MM.1S (cell line): Measurements from ENCODE around the gene CGRRF1.

Experiments
- DNase-seq: peaks from one replicate; pipeline ENCODE4 v3.0.0-alpha.2; 2015
- H2AFZ ChIP-seq: fragments of 300-600 bp; sonication (generic); 2 replicates; pipeline ENCODE4 v1.6.0; 2016; ENCODE audit warnings: antibody characterized with exemption, low read length
- H3F3A ChIP-seq: fragments of 300-600 bp; sonication (generic); 2 replicates; pipeline ENCODE4 v1.6.1; 2016; ENCODE audit warnings: mild to moderate bottlenecking, antibody characterized with exemption, low read length, moderate library complexity, mixed read lengths; ENCODE audit not compliant: insufficient read depth
- H3K27ac ChIP-seq: fragments of 300-600 bp; sonication (generic); 2 replicates; pipeline ENCODE4 v1.5.1; 2016; ENCODE audit warnings: mild to moderate bottlenecking, low read length
- H3K27me3 ChIP-seq: fragments of 300-600 bp; sonication (generic); replicated peaks from 2 replicates; pipeline ENCODE4 v1.6.0; 2016; ENCODE audit warnings: low read length; ENCODE audit not compliant: insufficient read depth
- H3K36me3 ChIP-seq: fragments of 300-600 bp; sonication (generic); replicated peaks from 2 replicates; pipeline ENCODE4 v1.6.1; 2016; ENCODE audit warnings: mild to moderate bottlenecking, low read length, mixed read lengths; ENCODE audit not compliant: insufficient read depth
- H3K4me1 ChIP-seq: fragments of 300-600 bp; sonication (generic); 2 replicates; pipeline ENCODE4 v1.6.1; 2016; ENCODE audit warnings: low read length, mixed read lengths
- H3K4me2 ChIP-seq: fragments of 300-600 bp; sonication (generic); 2 replicates; pipeline ENCODE4 v1.6.0; 2016; ENCODE audit warnings: low read depth, low read length
- H3K4me3 ChIP-seq: fragments of 300-600 bp; sonication (generic); 2 replicates; pipeline ENCODE4 v1.5.1; 2016; ENCODE audit warnings: low read length, mixed read lengths
- H3K79me2 ChIP-seq: fragments of 300-600 bp; sonication (generic); 2 replicates; pipeline ENCODE4 v1.6.1; 2016; ENCODE audit warnings: mixed run types, low read length, mixed read lengths
- H3K9ac ChIP-seq: fragments of 300-600 bp; sonication (generic); 2 replicates; pipeline ENCODE4 v1.6.1; 2016; ENCODE audit warnings: low read length, mixed read lengths
- H3K9me2 ChIP-seq: fragments of 300-600 bp; sonication (generic); replicated peaks from 2 replicates; pipeline ENCODE4 v1.6.1; 2016; ENCODE audit warnings: mild to moderate bottlenecking, low read length, mixed read lengths; ENCODE audit not compliant: insufficient read depth
- H3K9me3 ChIP-seq: fragments of 300-600 bp; sonication (generic); replicated peaks from 2 replicates; pipeline ENCODE4 v1.6.1; 2016; ENCODE audit warnings: mild to moderate bottlenecking, low read length, mixed read lengths; ENCODE audit not compliant: insufficient read depth
- H4K20me1 ChIP-seq: fragments of 300-600 bp; sonication (generic); 2 replicates; pipeline ENCODE4 v1.6.1; 2016; ENCODE audit warnings: mild to moderate bottlenecking, low read length, moderate library complexity, mixed read lengths; ENCODE audit not compliant: insufficient read depth
- CTCF ChIP-seq: fragments of 300-600 bp; sonication (generic); IDR thresholded peaks from 2 replicates; pipeline ENCODE4 v1.5.1; 2016; ENCODE audit warnings: antibody characterized with exemption, low read length, mixed read lengths
- EZH2 ChIP-seq: fragments of 300-600 bp; sonication (generic); optimal IDR thresholded peaks from 2 replicates; pipeline ENCODE3; 2017; ENCODE audit warnings: low read depth, mild to moderate bottlenecking, antibody characterized with exemption, low read length, mixed read lengths
- EZH2phosphoT487 ChIP-seq: fragments of 300-600 bp; sonication (generic); IDR thresholded peaks from 2 replicates; pipeline ENCODE4 v1.6.1; 2018; ENCODE audit warnings: antibody characterized with exemption, low read length

CGRRF1 gene

GRCh38 chr14:54478636-54479215 is 31.0 kb upstream of the CGRRF1 start:
- Histone ChIP-seq H2AFZ (no peak overlapping the region), H3K9me2 (no peaks in the 10 kb centered on the region), H3K4me3 (no peak overlapping the region), H3K4me2 (no peak overlapping the region), H3K4me1 (peaks cover 3% of the 10 kb centered on the region; the same call in 1 of the 2 replicates), H3K27me3 (no peaks in the 10 kb centered on the region), H3K79me2 (peaks cover 8% of the 10 kb centered on the region), H3F3A (no peaks in the 10 kb centered on the region), H4K20me1 (no peaks in the 10 kb centered on the region), H3K27ac (no peak overlapping the region), H3K36me3 (no peaks in the 10 kb centered on the region; the same call in 1 of the 2 replicates), H3K9me3 (no peaks in the 10 kb centered on the region), H3K9ac (no peak overlapping the region)
- DNase-seq = no peak
- TF ChIP-seq CTCF = no peak

- H3K36me3 ChIP-seq = no peaks in the 10 kb centered on the region; the same call in 1 of the 2 replicates
Measured at GRCh38 chr14:54480830-54481562, 28.7 kb upstream of the CGRRF1 start.

GRCh38 chr14:54481695-54482094 is 28.0 kb upstream of the CGRRF1 start:
- Histone ChIP-seq H3K79me2 (peaks cover 32% of the 10 kb centered on the region), H3K36me3 (no peaks in the 10 kb centered on the region; the same call in 1 of the 2 replicates), H3K4me3 (no peak overlapping the region), H3F3A (no peaks in the 10 kb centered on the region), H2AFZ (no peak overlapping the region), H3K4me2 (no peak overlapping the region), H3K4me1 (peaks cover 5% of the 10 kb centered on the region; the same call in 1 of the 2 replicates), H3K9ac (no peak overlapping the region), H3K9me2 (no peaks in the 10 kb centered on the region), H3K9me3 (no peaks in the 10 kb centered on the region), H4K20me1 (no peaks in the 10 kb centered on the region), H3K27ac (no peak overlapping the region), H3K27me3 (no peaks in the 10 kb centered on the region)
- no peak for DNase-seq
- TF ChIP-seq CTCF (no peak), EZH2 (no peak), EZH2phosphoT487 (no peak)

More at GRCh38 chr14:54480830-54481562, 28.7 kb upstream of the CGRRF1 start:
- Histone ChIP-seq H3K4me2 (no peak overlapping the region), H3K79me2 (peaks cover 25% of the 10 kb centered on the region), H3K4me3 (no peak overlapping the region), H3K9me3 (no peaks in the 10 kb centered on the region), H3K27ac (no peak overlapping the region), H3F3A (no peaks in the 10 kb centered on the region), H3K4me1 (peaks cover 5% of the 10 kb centered on the region; the same call in 1 of the 2 replicates), H3K9ac (no peak overlapping the region), H2AFZ (no peak overlapping the region), H3K9me2 (no peaks in the 10 kb centered on the region), H3K27me3 (no peaks in the 10 kb centered on the region), H4K20me1 (no peaks in the 10 kb centered on the region)
- no peak for DNase-seq
- TF ChIP-seq EZH2 = no peak
- TF ChIP-seq CTCF = no peak
- no peak for TF ChIP-seq EZH2phosphoT487
